HG03575 (cell line): ENCODE data around the gene BRD4.

Experiments
- ATAC-seq: cut with Tn5 transposase; IDR thresholded peaks from one replicate; pipeline ENCODE4 v1.9.1; 2021; ENCODE audit not compliant: unreplicated experiment, insufficient number of reproducible peaks, low FRiP score; ENCODE audit errors: extremely low read depth

BRD4 gene

GRCh38 chr19:15243236-15243957 lies 88.9 kb downstream of the BRD4 start:
- ATAC-seq: no peak

GRCh38 chr19:15241259-15241910 lies 91.0 kb downstream of the BRD4 start:
- no peak for ATAC-seq

GRCh38 chr19:15240515-15240914 lies 91.8 kb downstream of the BRD4 start:
- no peak for ATAC-seq

- no peak for ATAC-seq
These were observed 92.9 kb downstream of the BRD4 start for GRCh38 chr19:15239337-15239949.

- ATAC-seq: no peak
These were observed 93.6 kb downstream of the BRD4 start for GRCh38 chr19:15238639-15239155.

GRCh38 chr19:15237759-15238638 lies 94.3 kb downstream of the BRD4 start:
- no peak for ATAC-seq

GRCh38 chr19:15236886-15237285 lies 95.5 kb downstream of the BRD4 start:
- no peak for ATAC-seq

GRCh38 chr19:15235781-15236180 lies 96.6 kb downstream of the BRD4 start:
- ATAC-seq: no peak

- no peak for ATAC-seq
These were observed 97.8 kb downstream of the BRD4 start for GRCh38 chr19:15234431-15235130.

- ATAC-seq: no peak
These were observed 101.1 kb downstream of the BRD4 start for GRCh38 chr19:15231271-15231670.

GRCh38 chr19:15227261-15227660 lies 105.1 kb downstream of the BRD4 start:
- no peak for ATAC-seq

- no peak for ATAC-seq
These were observed 106.6 kb downstream of the BRD4 start for GRCh38 chr19:15225760-15226159.

- ATAC-seq: no peak
These were observed 108.5 kb downstream of the BRD4 start for GRCh38 chr19:15223649-15224361.

- ATAC-seq: no peak
These were observed 109.3 kb downstream of the BRD4 start for GRCh38 chr19:15222738-15223648.

GRCh38 chr19:15220833-15221232 lies 111.5 kb downstream of the BRD4 start:
- no peak for ATAC-seq

- ATAC-seq: no peak
These were observed 113.8 kb downstream of the BRD4 start for GRCh38 chr19:15218501-15218900.

- ATAC-seq: no peak
These were observed 116.0 kb downstream of the BRD4 start for GRCh38 chr19:15216363-15216762.
